ENCODE results near the gene ZMYND8.
"Not testable (repeated sequence)": the region's sequence is repeated elsewhere in the genome, so short reads cannot be mapped to it uniquely, and the experiment has no call there.

The ZMYND8 gene

DNA sequence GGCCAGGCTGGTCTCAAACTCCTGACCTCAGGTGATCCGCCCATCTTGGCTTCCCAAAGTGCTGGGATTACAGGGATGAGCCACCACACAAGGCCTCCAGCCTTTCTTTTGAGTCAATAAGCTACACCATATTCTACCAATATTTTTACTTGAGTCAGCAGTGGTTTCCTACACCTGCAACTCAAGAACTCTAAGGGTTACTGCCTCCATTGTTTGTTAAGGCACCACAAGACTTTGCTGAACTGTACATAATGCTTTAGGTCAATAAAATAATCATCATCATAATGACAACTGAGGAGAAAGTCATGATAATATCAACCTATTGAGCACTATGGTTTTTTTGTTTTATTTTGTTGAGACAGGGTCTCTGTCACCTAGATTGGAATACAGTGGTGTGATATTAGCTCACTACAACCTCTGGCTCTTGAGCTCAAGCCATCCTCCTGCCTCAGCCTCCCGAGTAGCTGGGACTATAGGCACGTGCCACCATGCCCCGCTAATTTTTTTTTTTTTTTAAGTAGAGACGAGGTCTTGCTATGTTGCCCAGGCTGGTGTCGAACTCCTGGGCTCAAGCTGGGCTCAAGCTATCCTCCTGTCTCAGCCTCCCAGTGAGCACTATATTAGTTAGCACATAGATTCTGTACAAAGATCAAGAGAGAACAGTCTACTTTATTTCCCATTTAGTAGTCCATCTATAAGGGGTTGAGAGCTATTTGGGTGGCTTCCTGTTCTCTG, 34.9 kb upstream of the ZMYND8 start:
- DNase-seq (ENCODE audit: insufficient read length, low spot score) (no peak), FAIRE-seq (no peak)
- TF ChIP-seq POLR2AphosphoS5 (IDR thresholded peaks at IDR 0.05; ENCODE audit: low read depth, low read length) (no peak), SPI1 (IDR thresholded peaks at IDR 0.05; ENCODE audit: low read depth, low read length) (no peak), POLR2A (IDR thresholded peaks at IDR 0.05; ENCODE audit: low read depth, low read length) (no peak), PAX5 (IDR thresholded peaks at IDR 0.05; ENCODE audit: insufficient read depth, low read length, severe bottlenecking) (no peak), TAF1 (IDR thresholded peaks at IDR 0.05; ENCODE audit: low read depth, low read length) (no peak), POU2F2 (IDR thresholded peaks at IDR 0.05; ENCODE audit: low read depth, low read length) (no peak)

GRCh38 chr20:47389867-47390347, 33.4 kb upstream of the ZMYND8 start:
- DNase-seq (ENCODE audit: insufficient read length, low spot score) (no peak), FAIRE-seq (no peak)
- TF ChIP-seq POU2F2 (IDR thresholded peaks at IDR 0.05; ENCODE audit: low read depth, low read length) (peak; percentile 87; the same call in 1 of the 2 replicates), PAX5 (IDR thresholded peaks at IDR 0.05; ENCODE audit: insufficient read depth, low read length, severe bottlenecking) (peak; percentile 11), POLR2AphosphoS5 (IDR thresholded peaks at IDR 0.05; ENCODE audit: low read depth, low read length) (no peak)

- not testable (repeated sequence) for FAIRE-seq; DNase-seq (ENCODE audit: insufficient read length, low spot score)
These were observed 29.5 kb upstream of the ZMYND8 start for GRCh38 chr20:47385968-47386367.

- no peak for TF ChIP-seq SPI1 (IDR thresholded peaks at IDR 0.05; ENCODE audit: low read depth, low read length)
- TF ChIP-seq PAX5 (IDR thresholded peaks at IDR 0.05; ENCODE audit: insufficient read depth, low read length, severe bottlenecking) = no peak
- no peak for TF ChIP-seq TAF1 (IDR thresholded peaks at IDR 0.05; ENCODE audit: low read depth, low read length)
- TF ChIP-seq POU2F2 (IDR thresholded peaks at IDR 0.05; ENCODE audit: low read depth, low read length) = no peak
- TF ChIP-seq POLR2AphosphoS5 (IDR thresholded peaks at IDR 0.05; ENCODE audit: low read depth, low read length) = no peak
- no peak for TF ChIP-seq POLR2A (IDR thresholded peaks at IDR 0.05; ENCODE audit: low read depth, low read length)
- DNase-seq (ENCODE audit: insufficient read length, low spot score) (no peak), FAIRE-seq (no peak)
These were observed 26.4 kb upstream of the ZMYND8 start for GRCh38 chr20:47382746-47383415.

DNA sequence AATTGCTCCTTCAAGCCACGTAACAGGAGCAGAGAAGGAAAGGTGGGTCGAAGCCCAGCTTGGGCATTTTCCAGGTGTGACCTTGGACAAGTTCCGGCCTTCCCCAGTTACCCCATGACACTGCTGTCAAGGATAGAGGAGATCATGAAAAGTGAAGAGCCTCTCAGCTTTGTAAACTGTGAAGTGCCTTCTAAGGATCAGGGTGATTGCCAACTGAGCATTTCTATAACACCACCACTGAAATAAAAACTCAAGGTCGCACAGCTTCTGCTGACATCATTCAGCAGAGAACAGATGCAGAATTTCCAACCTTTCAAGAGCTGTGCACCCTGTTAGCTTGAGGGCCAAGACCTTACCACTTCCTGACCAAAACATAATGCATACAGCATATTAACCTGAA, 24.0 kb upstream of the ZMYND8 start:
- no peak for TF ChIP-seq PAX5 (IDR thresholded peaks at IDR 0.05; ENCODE audit: insufficient read depth, low read length, severe bottlenecking)
- no peak for TF ChIP-seq POLR2A (IDR thresholded peaks at IDR 0.05; ENCODE audit: low read depth, low read length)
- TF ChIP-seq POLR2AphosphoS5 (IDR thresholded peaks at IDR 0.05; ENCODE audit: low read depth, low read length) = no peak
- TF ChIP-seq TAF1 (IDR thresholded peaks at IDR 0.05; ENCODE audit: low read depth, low read length) = no peak
- TF ChIP-seq SPI1 (IDR thresholded peaks at IDR 0.05; ENCODE audit: low read depth, low read length) = no peak
- no peak for TF ChIP-seq POU2F2 (IDR thresholded peaks at IDR 0.05; ENCODE audit: low read depth, low read length)
- FAIRE-seq = no peak

DNA sequence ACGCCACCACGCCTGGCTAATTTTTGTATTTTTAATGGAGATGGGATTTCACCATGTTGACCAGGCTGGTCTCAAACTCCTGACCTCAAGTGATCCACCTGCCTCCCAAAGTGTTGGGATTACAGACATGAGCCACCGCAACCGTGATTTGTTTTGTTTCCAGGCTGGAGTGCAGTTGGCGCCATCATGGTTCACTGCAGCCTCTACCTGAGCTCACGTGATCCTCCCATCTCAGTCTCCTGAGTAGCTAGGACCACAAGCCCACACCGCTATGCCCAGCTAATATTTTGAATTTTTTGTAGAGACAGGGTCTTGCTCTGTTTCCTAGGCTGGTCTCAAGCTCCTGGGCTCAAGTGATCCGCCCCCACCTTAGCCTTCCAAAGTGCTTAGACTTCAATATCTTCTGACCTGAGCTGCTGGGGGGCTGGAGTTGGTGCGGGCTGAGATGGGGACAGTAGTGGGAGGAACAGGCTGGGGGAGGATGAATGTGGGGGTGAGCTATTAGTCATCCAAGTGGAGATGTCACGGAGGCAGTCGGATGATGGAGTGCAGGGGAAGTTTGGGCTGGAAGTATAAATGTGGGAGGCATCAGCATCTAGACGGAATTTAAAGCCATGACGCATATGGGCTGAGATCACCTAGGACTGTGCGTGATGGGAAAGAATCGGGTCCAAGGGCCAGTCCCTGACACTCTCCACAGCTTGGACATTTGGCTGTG, 23.1 kb upstream of the ZMYND8 start:
- TF ChIP-seq POLR2A (IDR thresholded peaks at IDR 0.05; ENCODE audit: low read depth, low read length) = no peak
- TF ChIP-seq POU2F2 (IDR thresholded peaks at IDR 0.05; ENCODE audit: low read depth, low read length) = no peak
- no peak for TF ChIP-seq PAX5 (IDR thresholded peaks at IDR 0.05; ENCODE audit: insufficient read depth, low read length, severe bottlenecking)
- TF ChIP-seq TAF1 (IDR thresholded peaks at IDR 0.05; ENCODE audit: low read depth, low read length) = no peak
- no peak for TF ChIP-seq SPI1 (IDR thresholded peaks at IDR 0.05; ENCODE audit: low read depth, low read length)
- no peak for TF ChIP-seq POLR2AphosphoS5 (IDR thresholded peaks at IDR 0.05; ENCODE audit: low read depth, low read length)

More for the DNA sequence above, 24.0 kb upstream of the ZMYND8 start:
- no peak for DNase-seq (ENCODE audit: insufficient read length, low spot score)

DNA sequence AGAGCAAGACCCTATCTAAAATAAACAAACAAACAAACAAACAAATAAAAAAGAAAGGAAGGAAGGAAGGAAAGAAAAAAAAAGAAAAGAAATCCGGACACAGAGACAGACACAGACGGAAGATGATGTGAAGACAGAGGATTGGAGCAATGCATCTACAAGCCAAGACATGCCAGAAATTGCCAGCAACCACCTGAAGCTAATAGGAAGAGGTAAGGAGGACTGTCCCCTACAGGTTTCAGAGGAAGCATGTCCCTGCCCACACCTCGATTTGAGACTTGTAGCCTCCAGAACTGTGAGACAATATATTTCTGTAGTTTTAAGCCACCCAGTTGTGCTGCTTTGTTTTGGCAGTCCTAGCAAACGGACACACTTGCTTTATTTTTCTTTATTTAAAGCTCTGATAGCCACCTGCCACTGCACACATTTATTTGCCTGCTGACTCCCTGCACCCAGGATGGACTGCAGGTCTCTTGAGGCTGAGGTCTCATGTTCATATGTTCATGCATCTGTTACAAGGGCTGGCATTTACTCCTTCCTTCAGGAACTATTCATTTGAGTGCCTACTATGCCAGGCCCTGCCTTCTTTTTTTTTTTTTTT, 20.7 kb upstream of the ZMYND8 start:
- DNase-seq (ENCODE audit: insufficient read length, low spot score) = no peak
- no peak for FAIRE-seq
- TF ChIP-seq POU2F2 (IDR thresholded peaks at IDR 0.05; ENCODE audit: low read depth, low read length) = no peak

More for the DNA sequence above, 23.1 kb upstream of the ZMYND8 start:
- FAIRE-seq (no peak), DNase-seq (ENCODE audit: insufficient read length, low spot score) (no peak)

- not testable (repeated sequence) for FAIRE-seq; DNase-seq (ENCODE audit: insufficient read length, low spot score)
These were observed 19.7 kb upstream of the ZMYND8 start for GRCh38 chr20:47376096-47376643.

GRCh38 chr20:47374121-47374520, 17.6 kb upstream of the ZMYND8 start:
- DNase-seq (ENCODE audit: insufficient read length, low spot score); FAIRE-seq: not testable (repeated sequence)

DNA sequence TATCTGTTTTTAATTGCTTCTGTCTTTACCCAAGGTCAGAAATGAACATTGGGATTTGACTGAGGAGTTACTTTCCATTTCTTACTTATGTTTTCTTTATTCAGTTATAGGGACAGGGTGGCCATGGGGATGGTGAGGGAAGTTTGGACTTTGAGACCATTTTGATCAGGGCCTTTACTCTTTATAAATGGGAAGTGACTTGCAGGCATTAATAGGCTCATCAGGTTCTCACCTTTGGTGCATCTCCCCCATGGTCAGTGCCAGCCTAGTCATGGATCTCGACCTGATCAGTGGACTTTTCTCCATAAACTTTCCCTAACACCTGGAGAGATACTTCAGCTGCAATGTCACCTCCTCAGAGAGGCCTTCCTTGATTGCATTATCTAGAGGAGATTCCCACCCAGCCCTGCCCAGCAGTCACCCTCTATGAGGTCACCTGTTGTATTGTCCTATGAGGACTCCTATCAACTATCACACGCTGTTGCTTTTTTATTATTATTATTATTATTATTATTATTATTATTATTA, 16.8 kb upstream of the ZMYND8 start:
- FAIRE-seq = no peak
- no peak for DNase-seq (ENCODE audit: insufficient read length, low spot score)
- TF ChIP-seq POU2F2 (IDR thresholded peaks at IDR 0.05; ENCODE audit: low read depth, low read length) (no peak), TAF1 (IDR thresholded peaks at IDR 0.05; ENCODE audit: low read depth, low read length) (no peak), POLR2AphosphoS5 (IDR thresholded peaks at IDR 0.05; ENCODE audit: low read depth, low read length) (no peak), SPI1 (IDR thresholded peaks at IDR 0.05; ENCODE audit: low read depth, low read length) (no peak), POLR2A (IDR thresholded peaks at IDR 0.05; ENCODE audit: low read depth, low read length) (no peak), PAX5 (IDR thresholded peaks at IDR 0.05; ENCODE audit: insufficient read depth, low read length, severe bottlenecking) (no peak)
